Kidney epithelial cell (primary cell): Measurements from ENCODE around the gene FER1L5. TPM values are rescaled to one million over a fixed set of nuclear protein-coding genes. Genes with fewer than 3 reads are reported as not detected.

Experiments used
- DNase-seq: peaks from one replicate; pipeline ENCODE4 v3.0.0-alpha.2; 2010; ENCODE audit warnings: low read depth
- H3K27me3 ChIP-seq: 2 replicates; pipeline ENCODE4 v1.6.0; 2011; ENCODE audit warnings: low read length; ENCODE audit not compliant: control insufficient read depth, insufficient read depth
- H3K36me3 ChIP-seq: 2 replicates; pipeline ENCODE4 v1.5.1; 2011; ENCODE audit warnings: low read length; ENCODE audit not compliant: control insufficient read depth, insufficient read depth
- H3K4me3 ChIP-seq: 2 replicates; pipeline ENCODE4 v1.5.1; 2011; ENCODE audit warnings: low read depth, mild to moderate bottlenecking, control low read depth, low read length
- total RNA-seq: library from RNA; depleted of rRNA; stranded (reverse); fragments of >200 nt; gene quantifications from 2 replicates; pipeline ENCODE4 v1.2.3, GENCODE V29; 2015
- TF ChIP-seq, protein P1 (sequence below): IDR thresholded peaks from 2 replicates; pipeline ENCODE4 v1.5.1; 2011; ENCODE audit warnings: mild to moderate bottlenecking, moderate library complexity, low read length, control low read depth, inconsistent platforms; ENCODE audit not compliant: insufficient read depth, poor library complexity, severe bottlenecking

Gene FER1L5
- total RNA-seq, 1 donor from 2014 or later, result not detected

DNA sequence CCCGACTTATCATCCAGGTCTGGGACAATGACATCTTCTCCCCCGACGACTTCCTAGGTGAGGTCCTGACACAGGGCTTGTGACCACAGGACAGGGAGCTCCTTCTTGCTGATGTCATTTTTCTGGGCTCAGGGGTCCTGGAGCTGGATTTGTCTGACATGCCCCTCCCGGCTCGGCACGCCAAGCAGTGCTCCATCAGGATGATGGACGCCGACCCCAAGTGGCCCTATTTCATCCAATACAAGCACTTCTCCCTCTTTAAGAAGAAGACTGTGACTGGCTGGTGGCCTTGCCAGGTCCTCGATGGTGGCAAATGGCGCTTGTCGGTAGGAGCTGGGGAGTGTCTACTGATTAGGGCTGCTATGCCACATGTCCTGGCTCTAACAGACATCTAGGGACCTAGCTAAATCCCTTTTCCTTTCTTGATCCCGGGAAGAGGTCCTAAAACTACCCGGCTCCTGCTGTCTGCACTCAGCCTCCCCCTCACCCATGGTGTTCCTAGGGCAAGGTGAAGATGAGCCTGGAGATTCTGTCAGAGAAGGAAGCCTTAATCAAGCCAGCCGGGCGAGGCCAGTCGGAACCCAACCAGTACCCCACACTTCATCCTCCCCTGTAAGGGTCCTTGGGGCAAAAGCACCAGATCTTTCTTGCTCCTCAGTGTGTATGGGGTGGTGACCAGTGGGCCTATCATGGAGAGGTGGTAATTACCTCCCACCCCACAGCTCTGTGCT, 60.6 kb downstream of the FER1L5 start:
- Histone ChIP-seq H3K4me3 (no peak overlapping the region), H3K27me3 (no peaks in the 10 kb centered on the region), H3K36me3 (no peaks in the 10 kb centered on the region)
- DNase-seq, result no peak
- TF ChIP-seq, protein P1, sequence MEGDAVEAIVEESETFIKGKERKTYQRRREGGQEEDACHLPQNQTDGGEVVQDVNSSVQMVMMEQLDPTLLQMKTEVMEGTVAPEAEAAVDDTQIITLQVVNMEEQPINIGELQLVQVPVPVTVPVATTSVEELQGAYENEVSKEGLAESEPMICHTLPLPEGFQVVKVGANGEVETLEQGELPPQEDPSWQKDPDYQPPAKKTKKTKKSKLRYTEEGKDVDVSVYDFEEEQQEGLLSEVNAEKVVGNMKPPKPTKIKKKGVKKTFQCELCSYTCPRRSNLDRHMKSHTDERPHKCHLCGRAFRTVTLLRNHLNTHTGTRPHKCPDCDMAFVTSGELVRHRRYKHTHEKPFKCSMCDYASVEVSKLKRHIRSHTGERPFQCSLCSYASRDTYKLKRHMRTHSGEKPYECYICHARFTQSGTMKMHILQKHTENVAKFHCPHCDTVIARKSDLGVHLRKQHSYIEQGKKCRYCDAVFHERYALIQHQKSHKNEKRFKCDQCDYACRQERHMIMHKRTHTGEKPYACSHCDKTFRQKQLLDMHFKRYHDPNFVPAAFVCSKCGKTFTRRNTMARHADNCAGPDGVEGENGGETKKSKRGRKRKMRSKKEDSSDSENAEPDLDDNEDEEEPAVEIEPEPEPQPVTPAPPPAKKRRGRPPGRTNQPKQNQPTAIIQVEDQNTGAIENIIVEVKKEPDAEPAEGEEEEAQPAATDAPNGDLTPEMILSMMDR, result no peak

DNA sequence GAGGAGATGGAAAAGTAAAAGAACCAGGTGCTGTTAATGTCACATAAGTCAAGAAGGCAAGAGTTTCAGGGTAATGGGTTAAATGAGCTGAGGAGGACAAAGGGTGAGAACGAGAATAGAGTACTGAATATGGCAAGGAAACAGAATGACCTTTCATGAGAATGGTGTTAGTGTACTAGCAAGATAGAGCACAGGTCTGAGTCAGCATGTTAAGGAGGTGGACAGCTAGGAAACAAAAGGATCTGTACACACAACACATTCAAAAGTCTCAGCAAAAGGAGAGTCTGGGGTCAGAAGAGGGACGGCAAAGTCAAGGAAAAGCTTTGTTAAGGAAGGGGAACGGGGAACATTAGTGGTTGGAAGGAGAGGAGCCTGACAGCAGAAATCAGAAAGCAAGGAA, 68.4 kb downstream of the FER1L5 start:
- TF ChIP-seq, protein P1, result no peak
- no peak for DNase-seq
- Histone ChIP-seq H3K27me3 (no peaks in the 10 kb centered on the region), H3K36me3 (peaks cover 3% of the 10 kb centered on the region), H3K4me3 (no peak overlapping the region)

DNA sequence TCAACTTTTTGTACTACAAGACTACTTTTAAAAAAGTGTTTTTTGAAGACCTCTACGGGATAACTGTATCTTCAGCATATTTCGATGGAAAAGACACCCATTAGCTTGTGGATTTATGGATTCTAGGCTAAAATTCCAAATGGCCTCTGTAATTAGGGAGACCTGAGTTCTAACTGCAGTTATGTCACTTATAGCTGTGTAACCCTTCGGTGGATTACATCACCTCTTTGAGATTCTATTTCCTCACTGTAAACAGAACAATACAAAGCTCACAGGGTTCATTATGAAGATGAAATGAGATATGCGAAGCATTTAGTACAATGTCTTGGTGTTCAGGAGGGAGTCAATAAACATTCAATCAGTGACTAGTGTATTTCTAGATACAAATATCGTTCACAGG, 73.1 kb downstream of the FER1L5 start:
- TF ChIP-seq, protein P1, result no peak
- H3K36me3 ChIP-seq, result peaks cover 1% of the 10 kb centered on the region
- H3K4me3 ChIP-seq, result no peak overlapping the region
- DNase-seq, result no peak
- no peaks in the 10 kb centered on the region for H3K27me3 ChIP-seq

DNA sequence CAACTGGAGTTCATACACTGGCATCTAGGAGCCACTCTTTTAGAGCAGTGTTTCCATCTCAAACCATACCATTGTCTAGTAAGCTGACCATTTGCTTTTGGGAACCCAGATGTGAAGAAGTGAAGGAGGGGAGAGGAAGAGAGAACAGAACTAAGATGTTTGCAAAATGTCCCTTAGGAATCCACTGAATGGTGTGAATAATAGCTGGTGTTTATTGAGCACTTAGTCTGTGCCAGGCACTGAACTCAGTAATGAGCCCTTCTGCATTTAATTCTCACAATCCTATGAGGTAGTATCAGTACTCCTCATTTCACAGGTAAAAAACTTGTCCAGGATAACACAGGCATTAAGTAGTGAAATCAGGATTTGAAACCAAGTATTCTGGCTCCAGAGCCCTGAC, 73.8 kb downstream of the FER1L5 start:
- Histone ChIP-seq H3K36me3 (peaks cover 1% of the 10 kb centered on the region), H3K27me3 (no peaks in the 10 kb centered on the region), H3K4me3 (no peak overlapping the region)
- TF ChIP-seq, protein P1, result no peak
- DNase-seq, result no peak

DNA sequence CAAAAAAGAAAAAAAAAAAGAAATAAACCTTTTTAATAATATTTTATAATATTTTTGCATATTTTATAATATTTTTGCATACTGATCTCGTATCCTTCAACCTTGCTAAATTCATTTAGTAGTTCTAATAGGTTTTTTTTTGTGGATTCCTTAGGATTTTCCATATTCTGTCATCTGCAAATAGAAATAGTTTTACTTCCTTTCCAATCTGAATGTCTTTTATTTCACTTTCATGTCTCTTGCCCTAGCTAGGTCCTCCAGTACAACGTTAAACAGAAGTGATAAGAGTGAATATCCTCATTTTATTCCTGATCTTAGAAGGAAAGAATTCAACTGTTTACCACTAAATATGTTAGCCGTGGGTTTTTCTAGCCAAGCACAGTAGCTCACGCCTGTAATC, 83.6 kb downstream of the FER1L5 start:
- DNase-seq, result no peak
- Histone ChIP-seq H3K36me3 (no peaks in the 10 kb centered on the region), H3K27me3 (no peaks in the 10 kb centered on the region), H3K4me3 (no peak overlapping the region)
- TF ChIP-seq, protein P1, result no peak

DNA sequence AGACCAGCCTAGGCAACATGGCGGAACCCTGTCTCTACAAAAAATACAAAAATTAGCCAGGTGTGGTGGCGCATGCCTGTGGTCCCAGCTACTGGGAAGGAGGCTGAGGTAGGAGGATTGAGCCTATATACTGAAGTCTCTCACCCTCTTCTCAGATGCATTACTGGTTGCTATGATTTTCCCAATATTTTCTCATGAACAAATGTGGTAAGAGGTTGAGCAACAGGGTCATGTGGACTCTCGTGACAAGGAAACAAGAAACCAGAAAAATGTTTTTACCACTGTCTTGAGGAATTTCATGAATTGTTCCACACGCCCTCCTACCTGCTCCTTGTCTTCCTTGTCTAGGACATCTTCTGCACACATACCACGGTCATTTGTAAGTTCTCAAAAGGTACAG, 84.9 kb downstream of the FER1L5 start:
- DNase-seq, result no peak
- Histone ChIP-seq H3K27me3 (no peaks in the 10 kb centered on the region), H3K4me3 (no peak overlapping the region), H3K36me3 (no peaks in the 10 kb centered on the region)
- TF ChIP-seq, protein P1, result no peak
